ENCODE data around the gene E2F6. TPM values are rescaled to one million over a fixed set of nuclear protein-coding genes. Genes with fewer than 3 reads are reported as not detected.

E2F6 gene
- total and polyA plus RNA-seq, 2 donors (not counting 3 experiments of a cell fraction or from before 2014, with no cell fraction given) = 7.9 to 15.7 TPM

DNA sequence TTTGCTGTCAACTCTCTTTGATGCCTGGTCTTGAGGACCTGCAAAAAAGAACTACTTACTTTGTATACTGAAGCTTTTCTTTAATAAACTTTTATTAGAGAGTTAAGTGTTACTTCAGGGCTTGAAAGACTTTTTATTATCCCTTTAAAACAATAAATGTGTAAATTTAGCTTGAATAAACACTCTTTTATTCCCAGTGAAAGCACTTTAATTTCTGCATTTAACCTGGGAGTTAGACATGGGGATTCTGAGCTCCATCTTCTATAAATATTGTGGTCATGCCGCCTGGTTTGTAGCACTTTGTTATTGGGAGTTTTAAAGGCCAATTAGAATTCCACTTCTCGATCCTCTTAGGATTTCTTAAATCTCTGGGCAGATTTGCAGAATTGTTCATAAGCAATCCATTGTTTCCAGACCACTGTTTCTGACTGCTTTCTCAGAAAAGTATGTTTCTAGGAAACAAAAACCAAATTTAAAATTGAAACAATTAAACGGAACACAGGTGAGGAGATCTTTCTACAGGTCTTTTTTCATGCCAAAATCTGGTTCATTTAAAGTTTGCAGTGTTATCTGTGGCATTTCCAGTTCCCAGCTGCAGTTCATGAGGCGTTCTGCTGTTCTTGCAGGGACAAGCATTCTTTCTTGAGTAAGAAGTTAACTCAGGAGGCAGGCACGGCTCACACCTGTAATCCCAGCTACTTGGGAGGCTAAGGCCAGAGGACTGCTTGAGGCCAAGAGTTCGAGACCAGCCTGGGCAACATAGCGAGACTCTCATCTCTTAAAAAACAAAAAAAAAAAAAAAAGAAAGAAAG lies 18.1 kb upstream of the E2F6 start:
- POLR2A ChIA-PET = no interaction called here
- Histone ChIP-seq H3K4me1 (ENCODE audit: control insufficient read depth, extremely low read depth, insufficient read depth, low read length) (no peaks in the 10 kb centered on the region), H3K9me1 (replicated peaks; ENCODE audit: control insufficient read depth, extremely low read depth, insufficient read depth, low read length) (no peaks in the 10 kb centered on the region), H3K79me2 (ENCODE audit: control insufficient read depth, insufficient read depth, low read length) (no peaks in the 10 kb centered on the region), H2AFZ (ENCODE audit: low read depth, low read length) (no peak overlapping the region), H3K27ac (ENCODE audit: insufficient read depth, low read depth, low read length) (no peak overlapping the region), H3K4me3 (replicated peaks in 1 of 3; ENCODE audit: insufficient read depth in 1 of 3, low read depth in 1 of 3, low read length in 3 of 3) (no peak overlapping the region), H3K36me3 (ENCODE audit: control insufficient read depth in 2 of 2, extremely low read depth in 1 of 2, insufficient read depth in 2 of 2, low read length in 2 of 2) (no peaks in the 10 kb centered on the region), H4K20me1 (replicated peaks; ENCODE audit: control insufficient read depth, extremely low read depth, insufficient read depth, low read length) (no peaks in the 10 kb centered on the region), H3K4me2 (ENCODE audit: insufficient read depth, low read length) (no peak overlapping the region), H3K9me3 (replicated peaks; ENCODE audit: control insufficient read depth, insufficient read depth, low read length) (no peaks in the 10 kb centered on the region), H3K27me3 (ENCODE audit: control insufficient read depth in 2 of 2, insufficient read depth in 2 of 2, low read length in 2 of 2) (peaks cover 35 to 47% of the 10 kb centered on the region in 2 experiments), H3K9ac (replicated peaks; ENCODE audit: extremely low read depth, insufficient read depth, low read length) (no peak overlapping the region)
- TF ChIP-seq MYC (IDR thresholded peaks at IDR 0.05; ENCODE audit: low read depth, low read length) = no peak
- TF ChIP-seq POLR2AphosphoS5 (IDR thresholded peaks at IDR 0.05; ENCODE audit: insufficient read depth, low read depth, low read length) = no peak
- no peak for TF ChIP-seq FOS (IDR thresholded peaks at IDR 0.05; ENCODE audit: borderline replicate concordance, insufficient read depth, low read length)
- TF ChIP-seq JUN (IDR thresholded peaks at IDR 0.05; ENCODE audit: borderline replicate concordance, insufficient read depth, insufficient read length, low read depth) = no peak
- no peak for TF ChIP-seq POLR2A (IDR thresholded peaks at IDR 0.05; ENCODE audit: low read depth, low read length)
- TF ChIP-seq EZH2 (IDR thresholded peaks at IDR 0.05; ENCODE audit: borderline replicate concordance, low read depth, low read length, severe bottlenecking) = no peak
- TF ChIP-seq GATA2 (IDR thresholded peaks at IDR 0.05; ENCODE audit: insufficient read depth, insufficient read length, low read depth, low read length) = no peak
- TF ChIP-seq, protein P1, sequence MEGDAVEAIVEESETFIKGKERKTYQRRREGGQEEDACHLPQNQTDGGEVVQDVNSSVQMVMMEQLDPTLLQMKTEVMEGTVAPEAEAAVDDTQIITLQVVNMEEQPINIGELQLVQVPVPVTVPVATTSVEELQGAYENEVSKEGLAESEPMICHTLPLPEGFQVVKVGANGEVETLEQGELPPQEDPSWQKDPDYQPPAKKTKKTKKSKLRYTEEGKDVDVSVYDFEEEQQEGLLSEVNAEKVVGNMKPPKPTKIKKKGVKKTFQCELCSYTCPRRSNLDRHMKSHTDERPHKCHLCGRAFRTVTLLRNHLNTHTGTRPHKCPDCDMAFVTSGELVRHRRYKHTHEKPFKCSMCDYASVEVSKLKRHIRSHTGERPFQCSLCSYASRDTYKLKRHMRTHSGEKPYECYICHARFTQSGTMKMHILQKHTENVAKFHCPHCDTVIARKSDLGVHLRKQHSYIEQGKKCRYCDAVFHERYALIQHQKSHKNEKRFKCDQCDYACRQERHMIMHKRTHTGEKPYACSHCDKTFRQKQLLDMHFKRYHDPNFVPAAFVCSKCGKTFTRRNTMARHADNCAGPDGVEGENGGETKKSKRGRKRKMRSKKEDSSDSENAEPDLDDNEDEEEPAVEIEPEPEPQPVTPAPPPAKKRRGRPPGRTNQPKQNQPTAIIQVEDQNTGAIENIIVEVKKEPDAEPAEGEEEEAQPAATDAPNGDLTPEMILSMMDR (IDR thresholded peaks at IDR 0.05; ENCODE audit: extremely low read depth in 1 of 2, insufficient read depth in 1 of 2, low read depth in 1 of 2, low read length in 2 of 2) = no peak
- TF ChIP-seq, protein P2, sequence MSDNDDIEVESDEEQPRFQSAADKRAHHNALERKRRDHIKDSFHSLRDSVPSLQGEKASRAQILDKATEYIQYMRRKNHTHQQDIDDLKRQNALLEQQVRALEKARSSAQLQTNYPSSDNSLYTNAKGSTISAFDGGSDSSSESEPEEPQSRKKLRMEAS (IDR thresholded peaks at IDR 0.05; ENCODE audit: insufficient read depth, insufficient read length) = no peak
- BruUV-seq (replicated peaks) = no TSS peak
- CTCF ChIA-PET = interaction anchor here (0.5 to 3.1 kb wide), 3 partner anchors 44 to 217 kb away, joined by 3 to 19 read pairs (median 4); no protein-coding TSS in a partner anchor
- FAIRE-seq = no peak
- intact Hi-C loops (cut with micrococcal nuclease) (no loop called here), dilution Hi-C loops (cut with MboI; ENCODE audit: extremely low pct_ligation_motif_present, low sequenced_read_pairs) (no loop called here)
- no peak for DNase-seq (ENCODE audit: low read depth, low spot score)
